GM21737 (cell line): ENCODE results near the gene OPA1.

Source experiments
- ATAC-seq: cut with Tn5 transposase; IDR thresholded peaks from one replicate; pipeline ENCODE4 v1.9.1; 2021; ENCODE audit warnings: mild to moderate bottlenecking, moderate library complexity; ENCODE audit not compliant: unreplicated experiment

Gene OPA1

DNA sequence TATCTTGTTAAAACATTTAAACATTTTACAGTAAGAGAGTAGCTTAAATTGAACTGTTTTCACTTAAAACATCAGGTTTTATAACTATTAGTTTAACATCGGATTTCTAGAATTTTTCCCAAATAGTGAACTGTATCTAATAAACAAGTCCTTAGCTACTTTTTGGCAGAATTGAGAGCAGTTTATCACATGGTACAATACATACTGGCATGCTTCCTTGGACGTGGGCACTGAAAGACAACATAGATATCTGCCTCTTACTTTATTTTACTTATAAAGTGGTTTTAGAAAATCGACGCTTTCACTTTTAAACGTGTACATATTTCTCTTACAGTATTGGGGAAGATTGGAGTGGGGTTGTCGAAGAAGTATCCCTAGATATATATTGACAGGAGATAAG, 52.8 kb downstream of the OPA1 start:
- no peak for ATAC-seq

GRCh38 chr3:193648542-193649076, 55.6 kb downstream of the OPA1 start:
- no peak for ATAC-seq

DNA sequence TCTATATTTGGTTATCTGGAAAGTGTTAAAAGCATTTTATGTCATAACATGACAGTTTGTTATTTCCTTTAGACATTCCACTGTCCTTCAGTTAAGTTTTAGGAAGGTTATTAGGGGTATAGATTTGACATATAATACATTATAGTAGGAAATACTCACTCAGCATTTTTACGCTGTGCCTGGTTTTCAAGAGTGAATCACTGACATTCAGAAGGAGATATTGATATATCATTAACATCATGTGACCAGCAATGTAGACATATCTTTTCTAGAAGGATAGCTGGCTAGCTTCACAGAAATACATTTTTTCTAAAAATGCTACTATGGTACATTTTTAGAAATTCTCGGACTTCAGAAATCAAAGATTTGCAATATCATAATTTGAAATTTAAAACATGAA, 57.6 kb downstream of the OPA1 start:
- no peak for ATAC-seq

- ATAC-seq: no peak
Measured at GRCh38 chr3:193655831-193656433, 62.9 kb downstream of the OPA1 start.

DNA sequence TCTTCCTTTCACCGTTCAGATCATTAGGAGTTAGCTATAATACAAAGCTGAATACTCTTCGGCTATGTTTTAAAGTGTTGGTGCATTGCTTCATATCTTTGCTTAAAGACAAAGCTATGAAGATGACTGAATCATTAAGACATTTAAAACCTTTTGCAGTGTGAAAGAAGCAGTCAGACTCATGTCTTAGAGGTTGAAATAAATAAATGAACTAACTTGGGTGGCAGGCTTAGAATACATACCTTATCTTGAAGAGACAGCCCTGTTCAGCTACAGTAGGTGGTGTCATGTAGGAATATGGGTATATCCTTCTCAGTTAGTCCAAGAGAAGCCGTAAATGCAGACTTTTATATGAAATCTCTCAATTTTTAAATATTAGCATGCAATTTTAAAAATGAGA, 63.4 kb downstream of the OPA1 start:
- ATAC-seq: no peak

GRCh38 chr3:193656878-193657282, 63.9 kb downstream of the OPA1 start:
- ATAC-seq: no peak

GRCh38 chr3:193660171-193660570, 67.2 kb downstream of the OPA1 start:
- no peak for ATAC-seq

GRCh38 chr3:193660698-193661411, 67.8 kb downstream of the OPA1 start:
- no peak for ATAC-seq

- no peak for ATAC-seq
Measured at GRCh38 chr3:193662757-193663322, 69.8 kb downstream of the OPA1 start.

- ATAC-seq: no peak
Measured at GRCh38 chr3:193665370-193665989, 72.5 kb downstream of the OPA1 start.

DNA sequence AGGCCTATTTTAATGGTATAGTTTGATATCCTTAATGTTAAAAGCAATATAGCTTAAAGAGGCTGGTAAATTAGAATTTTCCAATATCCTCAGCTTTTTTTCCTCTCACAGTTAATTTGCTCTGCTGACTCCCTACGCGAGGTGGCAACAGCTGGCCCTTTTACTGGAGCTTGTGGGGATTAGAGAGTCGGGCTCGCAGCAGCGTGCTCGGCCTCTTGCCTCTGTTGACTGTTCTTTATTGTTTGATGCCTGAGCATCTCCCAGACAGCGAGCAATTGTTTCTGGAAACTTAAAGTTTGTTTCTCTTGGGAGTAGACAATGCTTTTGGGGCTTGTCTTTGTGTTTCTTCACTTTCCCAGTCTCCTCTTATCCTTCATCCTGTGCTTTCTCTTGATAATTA, 80.8 kb downstream of the OPA1 start:
- ATAC-seq: no peak

- ATAC-seq: no peak
Measured at GRCh38 chr3:193674714-193675113, 81.7 kb downstream of the OPA1 start.

DNA sequence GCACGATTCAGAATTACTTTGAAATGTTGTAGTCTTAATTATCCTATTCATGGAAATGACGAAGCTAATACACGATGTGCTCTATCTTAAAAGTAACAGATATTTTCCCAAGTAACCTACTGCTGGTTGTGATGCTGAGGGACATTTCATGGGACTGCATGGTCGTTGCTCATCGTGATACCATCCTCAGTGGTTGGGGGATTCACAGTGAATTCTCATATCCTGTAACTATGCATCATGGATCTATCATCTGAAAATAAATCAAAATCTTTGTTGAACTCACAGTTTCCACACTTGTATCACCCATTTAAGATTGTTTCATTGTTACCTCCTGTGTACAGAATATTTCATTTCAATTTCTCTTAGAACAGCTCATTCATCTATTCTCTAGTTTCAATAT, 84.7 kb downstream of the OPA1 start:
- ATAC-seq: no peak

- ATAC-seq: no peak
Measured at GRCh38 chr3:193680220-193680619, 87.2 kb downstream of the OPA1 start.

DNA sequence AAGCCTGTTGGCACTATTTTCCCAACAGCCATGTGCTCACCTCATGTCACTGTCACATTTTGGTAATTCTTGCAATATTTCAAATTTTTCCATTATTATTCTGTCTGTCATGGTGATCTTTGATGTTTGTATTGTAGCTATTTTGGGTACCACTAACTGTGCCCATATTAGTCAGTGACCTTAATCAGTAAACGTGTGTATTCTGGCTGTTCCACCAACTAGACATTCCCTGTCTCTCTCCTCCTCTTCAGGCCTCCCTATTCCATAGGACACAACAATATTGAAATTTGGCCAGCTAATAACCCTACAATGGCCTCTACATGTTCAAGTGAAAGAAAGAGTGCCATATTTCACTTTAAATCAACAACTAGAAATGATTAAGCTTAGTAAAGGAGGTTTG, 88.6 kb downstream of the OPA1 start:
- no peak for ATAC-seq

- no peak for ATAC-seq
Measured at GRCh38 chr3:193686665-193687483, 93.9 kb downstream of the OPA1 start.

DNA sequence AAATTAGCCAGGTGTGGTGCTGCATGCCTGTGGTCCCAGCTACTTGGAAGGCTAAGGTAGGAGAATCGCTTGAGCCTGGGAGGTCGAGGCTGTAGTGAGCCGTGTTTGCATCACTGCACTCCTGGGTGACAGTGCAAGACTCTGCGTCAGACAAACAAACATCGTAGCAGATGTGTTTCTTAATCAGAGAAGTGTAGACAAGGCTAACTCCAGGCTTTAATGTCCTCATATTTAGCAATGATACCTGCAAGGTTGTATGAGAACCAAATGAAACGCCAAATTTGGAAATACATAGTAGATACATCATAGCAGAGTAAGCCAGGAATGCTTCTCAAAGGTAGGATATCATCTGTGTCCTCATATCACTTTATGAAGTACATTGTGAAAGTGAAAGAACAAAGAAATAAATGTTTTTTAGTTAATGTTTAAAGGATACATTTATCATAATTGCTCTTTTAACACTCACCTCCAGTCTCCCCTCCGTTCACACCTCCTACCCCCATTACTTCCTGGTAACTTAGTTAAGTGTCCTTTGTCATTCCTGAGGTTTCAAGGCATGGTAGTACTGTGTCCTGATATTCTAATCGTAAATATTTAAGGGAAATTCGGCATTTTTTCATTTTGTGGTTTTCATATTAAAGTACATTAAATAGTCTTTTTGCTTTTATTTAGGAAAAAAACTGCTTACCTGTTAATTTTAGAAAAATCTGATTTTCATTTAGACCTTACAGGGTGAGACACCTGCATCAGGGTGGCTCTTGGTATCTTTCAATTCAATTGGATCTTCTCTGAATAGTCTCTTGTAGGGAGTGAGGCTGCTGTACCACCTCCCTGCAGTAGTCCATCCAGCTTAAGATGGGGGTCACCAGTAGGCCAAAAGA, 96.1 kb downstream of the OPA1 start:
- ATAC-seq: no peak

DNA sequence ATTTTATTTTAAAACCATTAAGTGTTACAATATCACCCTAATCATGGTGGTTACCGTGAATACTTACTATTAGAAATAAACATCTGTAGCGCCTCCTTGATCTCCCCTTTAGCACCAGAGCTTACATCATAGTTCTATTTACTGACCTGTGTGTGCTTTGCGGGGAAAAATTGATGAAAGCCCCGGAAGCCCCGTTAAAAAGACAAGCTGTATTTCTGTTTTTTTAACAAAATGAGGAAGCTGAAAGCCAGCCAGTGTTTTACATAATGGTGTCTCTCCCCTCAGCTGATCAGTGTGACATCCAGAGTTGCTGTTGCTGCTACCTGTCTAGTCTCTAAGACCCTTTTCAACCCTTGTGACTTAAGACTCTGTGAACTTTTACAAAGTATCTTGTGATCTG, 100.8 kb downstream of the OPA1 start:
- ATAC-seq: peak; percentile 48

- peak; percentile 56 for ATAC-seq
Measured at GRCh38 chr3:193701953-193702635, 109.1 kb downstream of the OPA1 start.
